Measurements from ENCODE around the gene NRL.

DNA sequence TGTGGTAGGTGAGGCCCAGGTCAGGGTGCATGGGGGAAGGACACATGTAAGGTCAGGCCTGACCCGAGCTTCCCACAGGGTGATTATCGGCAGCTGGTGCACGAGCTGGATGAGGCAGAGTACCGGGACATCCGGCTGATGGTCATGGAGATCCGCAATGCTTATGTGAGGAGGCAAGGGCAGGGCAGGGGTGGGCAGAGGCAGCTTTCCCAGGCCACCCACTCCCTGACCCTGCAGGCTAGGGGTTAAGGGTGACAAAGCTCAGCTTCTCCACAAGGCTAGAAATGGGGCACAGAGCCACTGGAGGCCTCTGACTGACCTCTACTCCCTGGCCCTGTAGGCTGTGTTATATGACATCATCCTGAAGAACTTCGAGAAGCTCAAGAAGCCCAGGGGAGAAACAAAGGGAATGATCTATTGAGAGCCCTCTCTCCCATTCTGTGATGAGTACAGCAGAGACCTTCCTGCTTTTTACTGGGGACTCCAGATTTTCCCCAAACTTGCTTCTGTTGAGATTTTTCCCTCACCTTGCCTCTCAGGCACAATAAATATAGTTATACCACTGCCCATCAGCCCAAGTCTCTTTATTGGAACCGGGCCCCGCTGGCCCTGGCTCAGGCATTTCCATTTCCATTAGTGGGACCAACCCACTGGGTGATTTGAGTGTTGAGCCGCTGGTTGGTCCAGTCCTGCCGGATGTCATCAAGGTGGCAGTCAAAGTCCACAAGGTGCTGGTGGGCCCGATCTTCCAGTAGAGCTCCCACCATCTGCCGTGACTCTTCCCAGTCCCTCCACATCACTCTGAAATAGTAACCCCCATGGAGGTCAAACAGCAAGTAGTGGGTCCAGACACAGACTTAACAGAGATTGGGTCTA, 23.9 kb upstream of the NRL start:
- no peak for TF ChIP-seq POLR2A (IDR thresholded peaks at IDR 0.05; ENCODE audit: low read depth, low read length)
- no peak for TF ChIP-seq TAF1 (IDR thresholded peaks at IDR 0.05; ENCODE audit: low read depth, low read length)
- no peak for TF ChIP-seq POLR2AphosphoS5 (IDR thresholded peaks at IDR 0.05; ENCODE audit: low read depth, low read length)
- no peak for TF ChIP-seq POU2F2 (IDR thresholded peaks at IDR 0.05; ENCODE audit: low read depth, low read length)
- no peak for TF ChIP-seq SPI1 (IDR thresholded peaks at IDR 0.05; ENCODE audit: low read depth, low read length)
- TF ChIP-seq PAX5 (IDR thresholded peaks at IDR 0.05; ENCODE audit: insufficient read depth, low read length, severe bottlenecking), result no peak
